M059J (cell line): ENCODE measurements around the gene PLEKHA6. TPM values are rescaled to one million over a fixed set of nuclear protein-coding genes. Genes with fewer than 3 reads are reported as not detected.
A peak's percentile ranks its signal among the peaks of the same experiment; 100 is the strongest.

Experiments
- DNase-seq: peaks from one replicate; pipeline ENCODE4 v3.0.0-alpha.2; 2012; ENCODE audit warnings: low read depth
- total RNA-seq: library from RNA; depleted of rRNA; stranded (reverse); fragments of >200 nt; shearing (Covaris generic); gene quantifications from 2 replicates; pipeline ENCODE4 v1.2.3, GENCODE V29; 2014

Gene PLEKHA6
- total RNA-seq, 1 experiment from 2014 or later = 4.9 TPM

- DNase-seq = peak; percentile 88
Measured at GRCh38 chr1:204213668-204214662, 145.8 kb downstream of the PLEKHA6 start, which contains the start of gene GOLT1A. Gene GOLT1A, minus strand, starts transcription at chr1:204213988. Its CDS starts 82 bp downstream, at chr1:204213906.

GRCh38 chr1:204212715-204213114 is 147.0 kb downstream of the PLEKHA6 start:
- no peak for DNase-seq

DNA sequence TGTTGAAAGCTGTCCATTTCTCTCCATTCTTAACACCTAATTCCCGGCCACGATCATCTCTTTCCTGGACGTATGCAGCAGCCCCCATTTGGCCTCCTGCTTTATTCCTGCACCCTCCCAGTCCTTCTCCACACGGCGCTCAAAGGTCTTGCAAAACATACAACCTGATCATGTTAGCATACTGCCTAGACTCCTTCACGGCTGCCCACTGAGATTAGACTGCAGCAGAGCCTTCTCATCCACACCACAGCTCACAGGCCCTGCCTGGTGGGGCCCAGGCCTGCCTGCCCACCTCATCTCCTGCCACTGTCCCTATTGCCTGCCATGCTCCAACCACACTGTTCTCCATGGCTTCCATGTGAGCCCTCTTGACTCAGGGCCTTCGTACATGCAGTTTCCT is 148.7 kb downstream of the PLEKHA6 start:
- DNase-seq = no peak

- peak; percentile 43 for DNase-seq
Measured at GRCh38 chr1:204207136-204207616, 152.6 kb downstream of the PLEKHA6 start.

DNA sequence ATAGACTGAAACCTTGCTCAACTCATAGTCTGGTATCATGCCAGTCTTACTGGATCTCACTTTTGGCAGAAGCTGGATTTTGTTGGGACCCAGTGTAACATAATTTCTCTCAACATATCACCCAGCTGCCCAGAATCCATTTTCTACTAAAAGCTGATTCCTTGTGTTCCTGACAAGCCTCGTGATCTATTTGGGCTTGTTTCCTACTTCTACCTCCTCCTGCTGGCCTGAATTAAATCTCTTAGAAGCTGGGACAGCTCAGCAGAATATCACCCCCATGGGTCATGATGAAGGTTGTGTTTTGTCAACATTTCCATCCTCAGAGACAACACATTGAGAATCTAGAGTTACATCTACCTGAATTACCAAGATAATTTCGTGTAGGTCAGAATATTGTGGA is 153.6 kb downstream of the PLEKHA6 start:
- peak; percentile 41 for DNase-seq

- DNase-seq = no peak
Measured at GRCh38 chr1:204205486-204205885, 154.2 kb downstream of the PLEKHA6 start.

DNA sequence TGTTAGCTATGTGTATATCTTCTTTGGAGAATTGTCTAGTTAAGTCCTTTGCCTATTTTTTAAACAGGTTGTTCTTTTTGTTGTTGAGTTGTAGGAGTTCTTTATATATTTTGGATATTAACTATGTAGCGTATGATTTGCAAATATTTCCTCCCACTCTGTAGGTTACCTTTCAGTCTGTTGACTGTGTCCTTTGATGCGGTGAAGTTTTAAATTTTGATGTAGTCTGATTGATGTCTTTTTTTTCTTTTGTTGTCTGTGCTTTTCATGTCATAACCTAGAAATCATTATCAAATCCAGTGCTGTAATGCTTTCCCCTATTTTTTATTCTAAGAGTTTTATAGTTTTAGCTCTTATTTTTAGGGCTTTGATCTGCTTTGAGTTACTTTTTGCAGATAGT is 154.8 kb downstream of the PLEKHA6 start:
- DNase-seq = no peak

DNA sequence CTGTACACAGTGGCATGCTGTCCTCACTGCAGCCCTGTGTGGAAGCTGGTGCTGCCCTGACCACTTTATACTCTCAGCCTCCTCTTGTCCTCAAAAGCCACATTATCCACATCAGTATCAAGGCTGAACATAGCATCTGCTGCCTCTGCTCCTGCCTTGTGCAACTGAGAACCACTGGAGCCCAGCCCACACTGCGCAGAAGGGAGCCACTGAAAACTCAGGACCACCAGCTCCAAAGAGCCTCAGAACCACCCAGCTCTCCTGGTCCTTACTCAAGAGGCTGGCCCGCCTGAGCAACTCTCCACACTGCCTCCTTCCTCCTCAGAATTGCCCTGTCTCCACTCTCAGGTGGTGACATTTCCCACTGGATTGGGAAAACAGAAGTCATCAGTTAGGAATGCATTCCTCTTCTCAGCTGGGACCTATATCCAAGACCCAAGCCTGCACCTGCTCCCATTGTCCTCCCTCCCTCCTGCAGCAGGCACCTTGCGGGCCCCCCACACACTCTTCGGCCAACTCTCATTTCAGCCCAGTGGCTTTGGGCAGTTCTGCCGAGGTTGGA is 156.4 kb downstream of the PLEKHA6 start:
- peak; percentile 29 for DNase-seq

- DNase-seq = no peak
Measured at GRCh38 chr1:204202481-204202880, 157.2 kb downstream of the PLEKHA6 start.

DNA sequence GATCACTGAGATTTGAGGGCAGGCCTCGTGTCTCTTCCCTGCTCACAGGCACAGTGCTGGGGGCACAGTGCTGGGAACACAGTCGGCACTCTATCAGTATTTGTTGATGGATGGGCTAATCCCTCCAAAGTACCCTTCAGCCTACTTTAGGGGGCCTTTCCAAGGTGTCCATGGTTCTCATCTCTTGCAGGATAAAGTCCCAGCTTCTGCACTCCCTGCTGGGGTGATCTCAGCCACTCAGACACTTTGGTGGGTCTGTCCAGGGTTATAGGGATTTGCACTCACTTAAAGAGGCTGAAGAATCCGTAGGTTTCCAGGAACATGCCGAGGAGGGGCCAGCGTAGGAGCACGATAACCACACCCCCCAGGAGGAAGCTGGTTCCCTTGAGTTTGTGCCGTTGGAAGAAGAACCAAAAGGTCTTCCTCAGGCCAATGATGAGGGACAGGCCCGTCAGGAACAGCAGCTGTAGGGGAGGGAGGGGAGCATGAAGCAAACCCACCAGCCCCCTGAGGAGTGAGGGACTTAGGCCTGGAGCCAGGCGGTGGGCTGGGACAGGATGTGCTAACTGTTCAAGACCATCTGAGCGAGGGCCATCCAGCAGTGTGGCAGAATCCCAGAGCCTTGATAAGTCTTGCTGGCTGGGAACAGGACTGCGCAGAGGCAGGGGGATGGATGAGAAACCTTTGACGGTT is 158.2 kb downstream of the PLEKHA6 start:
- no peak for DNase-seq

- no peak for DNase-seq
Measured at GRCh38 chr1:204199579-204199978, 160.2 kb downstream of the PLEKHA6 start.

DNA sequence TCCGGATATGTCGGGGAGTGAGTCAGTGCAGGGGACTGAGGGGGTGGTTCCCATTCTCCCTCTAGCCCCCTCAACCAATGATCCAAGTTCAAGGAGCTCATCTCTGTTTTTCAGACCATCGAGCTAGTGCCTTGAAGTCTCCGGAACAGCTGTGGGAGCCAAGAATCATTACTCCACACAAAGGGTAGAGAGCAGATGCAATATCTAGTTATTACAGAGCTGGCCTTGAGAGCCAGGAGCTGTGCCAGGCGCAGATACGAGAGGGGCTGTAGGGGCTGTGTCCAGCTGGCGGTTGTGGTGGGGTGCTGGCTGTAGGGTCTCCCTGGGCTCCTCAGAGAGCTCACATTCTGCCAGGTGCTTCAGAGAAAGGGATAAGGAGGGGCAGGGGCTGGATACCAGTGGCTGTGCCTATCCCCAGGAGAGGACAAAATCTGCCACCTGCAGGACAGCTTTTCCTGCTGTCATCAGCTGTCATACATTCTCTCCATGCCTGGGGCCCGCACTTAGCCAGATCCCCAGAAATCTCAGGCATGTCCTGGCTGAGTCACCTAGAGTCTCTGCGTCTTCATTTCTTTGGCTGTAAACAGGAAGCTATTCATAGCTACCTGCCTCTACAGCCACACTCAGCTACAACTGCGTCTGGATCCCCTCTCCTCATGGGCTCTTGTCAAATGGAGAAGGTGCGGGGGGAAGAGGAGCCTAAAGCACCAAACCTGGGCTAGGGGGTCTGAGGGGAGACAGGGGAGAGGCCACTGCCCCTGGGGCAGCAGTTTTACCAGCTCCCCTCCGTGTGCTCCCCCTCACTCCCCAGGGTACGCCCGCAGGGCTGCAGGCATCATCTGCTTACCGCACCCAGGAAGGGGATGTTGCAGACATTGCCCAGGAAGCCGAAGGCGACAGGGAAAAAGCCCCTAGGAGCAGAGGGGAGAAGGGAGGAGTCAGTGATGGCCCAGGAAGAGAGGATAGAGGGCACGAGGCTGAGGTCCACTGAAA is 161.1 kb downstream of the PLEKHA6 start:
- DNase-seq = peak; percentile 96

DNA sequence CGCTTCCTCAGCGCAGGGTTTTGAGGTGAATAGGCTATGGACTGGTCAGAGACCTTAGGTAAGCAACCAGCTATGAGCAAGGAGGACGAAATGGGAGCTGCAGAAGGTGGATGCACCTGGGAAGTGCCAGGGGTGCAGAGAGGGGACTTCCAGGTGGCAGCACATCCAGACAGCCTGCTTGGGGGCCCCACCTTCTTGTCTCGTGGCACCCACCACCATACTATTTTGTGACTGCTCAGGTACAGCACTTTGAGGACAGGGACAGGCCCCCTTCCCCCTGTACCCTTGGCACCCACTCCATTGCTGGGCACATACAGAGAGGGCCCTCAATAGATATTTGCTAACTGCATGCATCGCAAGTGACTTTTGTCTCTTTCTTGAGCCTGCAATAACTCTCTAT is 162.7 kb downstream of the PLEKHA6 start:
- no peak for DNase-seq

DNA sequence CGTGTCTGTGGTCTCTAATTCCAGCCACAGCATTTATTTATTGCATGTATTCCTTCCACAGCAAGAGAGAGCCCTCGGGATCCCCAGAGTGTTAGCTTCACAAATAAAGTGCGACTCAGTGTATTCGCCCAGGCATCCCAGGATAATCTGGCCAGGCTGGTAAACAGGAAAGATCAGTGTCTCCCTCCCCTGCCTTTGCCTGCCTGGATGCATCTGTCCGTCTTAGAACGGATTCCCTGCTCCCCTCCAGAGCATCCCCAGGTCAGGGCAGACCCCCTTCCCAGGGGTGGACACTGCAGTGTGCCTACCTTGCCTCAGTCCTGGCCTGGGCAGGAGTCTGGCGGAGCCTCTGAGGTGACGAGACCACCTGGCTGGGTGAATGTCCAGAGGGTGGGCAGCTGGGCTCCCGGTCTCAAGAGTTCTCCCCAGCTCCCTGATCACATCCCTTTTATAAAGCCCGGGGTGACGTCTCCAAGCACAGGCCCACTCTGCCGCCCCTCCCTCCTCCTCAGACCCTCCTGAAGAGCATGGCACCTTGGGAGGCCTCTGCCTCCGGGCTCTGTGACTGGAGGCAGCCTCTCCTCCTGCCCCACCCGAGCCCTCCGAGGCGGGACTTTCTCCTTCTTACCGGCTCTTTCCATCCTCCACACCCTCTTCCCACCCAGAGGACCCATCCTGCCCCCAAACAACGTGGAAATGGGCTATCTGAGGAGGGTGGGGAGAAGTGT is 163.5 kb downstream of the PLEKHA6 start, which contains the start of gene KISS1:
Gene KISS1, minus strand, starts transcription at position 424 of the 728 bp plus-strand sequence. CDS start 3,615 bp downstream, outside the sequence.
- no peak for DNase-seq

- no peak for DNase-seq
Measured at GRCh38 chr1:204194771-204195170, 165.0 kb downstream of the PLEKHA6 start.

DNA sequence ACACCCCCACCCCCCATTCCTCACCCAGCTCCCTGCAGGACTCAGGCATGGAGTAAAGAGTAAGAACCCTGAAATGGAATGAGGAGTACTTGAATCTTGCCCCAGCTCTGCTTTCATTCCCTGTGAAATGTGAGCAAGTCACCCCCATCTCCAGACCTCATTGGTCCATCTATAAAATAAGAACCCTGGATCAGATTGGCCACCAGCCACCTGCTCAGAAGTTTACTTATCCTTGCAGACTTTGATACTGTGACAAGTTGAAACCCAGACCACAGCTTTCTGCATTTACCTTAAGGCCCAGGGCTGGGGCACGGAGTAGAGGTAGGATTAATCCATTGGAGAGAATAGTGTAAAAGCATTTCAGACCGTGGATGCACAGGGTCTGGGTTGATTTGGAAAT is 165.6 kb downstream of the PLEKHA6 start:
- peak; percentile 51 for DNase-seq

DNA sequence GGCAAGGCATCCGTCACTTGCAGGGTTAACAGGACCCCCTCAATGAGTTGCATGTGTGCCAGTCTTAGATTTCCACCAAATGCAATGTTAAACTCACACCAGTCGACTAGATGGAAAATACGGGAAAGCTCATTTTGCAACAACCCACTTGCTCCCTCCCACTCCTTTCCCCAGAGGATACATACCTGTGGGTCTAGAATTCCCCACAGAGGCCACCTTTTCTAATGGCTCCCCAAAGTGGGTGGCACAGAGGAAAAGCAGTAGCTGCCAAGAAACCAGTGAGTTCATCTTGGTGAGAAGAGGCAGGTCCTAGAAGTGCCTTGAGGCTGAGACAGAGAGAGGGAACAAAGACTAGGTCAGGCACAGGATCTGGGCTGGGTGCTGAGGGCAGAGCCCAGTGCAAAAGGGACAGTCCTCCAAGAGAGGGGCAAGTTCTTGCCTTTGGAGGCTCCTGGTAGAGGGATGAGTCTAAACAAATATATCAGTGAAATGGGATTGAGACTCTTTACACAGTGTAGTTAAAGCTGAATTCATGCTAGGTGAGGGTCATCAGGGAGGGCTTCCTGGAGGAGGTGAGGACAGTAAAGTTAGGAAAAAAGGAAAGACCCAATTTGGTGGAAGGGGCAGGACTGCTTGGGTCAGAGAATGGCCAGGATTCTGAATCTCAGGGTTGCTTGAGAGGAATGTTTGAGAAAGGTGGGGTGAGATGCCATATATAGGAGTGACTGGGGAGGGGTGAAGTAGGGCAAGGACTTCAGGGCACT is 167.0 kb downstream of the PLEKHA6 start:
- DNase-seq = peak; percentile 53

GRCh38 chr1:204192046-204192445 is 167.7 kb downstream of the PLEKHA6 start:
- DNase-seq = no peak

DNA sequence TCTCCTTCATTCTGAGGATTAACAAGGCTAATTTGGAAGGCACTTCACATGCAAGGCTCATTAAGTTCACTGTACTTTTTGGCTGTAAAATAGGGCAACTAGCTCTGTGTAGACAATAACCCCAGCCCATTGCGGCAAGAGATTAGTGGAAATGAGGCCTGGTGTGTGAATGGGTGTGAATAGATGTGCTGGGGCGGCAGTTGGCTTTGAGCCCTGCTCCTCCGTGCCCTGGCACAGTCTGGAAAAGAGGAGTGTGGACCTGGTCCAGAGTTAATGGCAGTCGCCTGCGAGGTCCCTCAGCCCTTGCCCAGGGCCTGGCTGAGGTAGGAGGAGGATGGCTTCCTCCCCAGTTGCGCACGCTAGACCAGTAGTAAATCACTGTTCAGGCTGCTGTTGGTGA is 168.3 kb downstream of the PLEKHA6 start:
- DNase-seq = no peak
